ENCODE results near the gene NECTIN1. TPM values are rescaled to one million over a fixed set of nuclear protein-coding genes. Genes with fewer than 3 reads are reported as not detected.

NECTIN1 gene
- total RNA-seq, 1 experiment from 2014 or later, result 23.8 TPM

DNA sequence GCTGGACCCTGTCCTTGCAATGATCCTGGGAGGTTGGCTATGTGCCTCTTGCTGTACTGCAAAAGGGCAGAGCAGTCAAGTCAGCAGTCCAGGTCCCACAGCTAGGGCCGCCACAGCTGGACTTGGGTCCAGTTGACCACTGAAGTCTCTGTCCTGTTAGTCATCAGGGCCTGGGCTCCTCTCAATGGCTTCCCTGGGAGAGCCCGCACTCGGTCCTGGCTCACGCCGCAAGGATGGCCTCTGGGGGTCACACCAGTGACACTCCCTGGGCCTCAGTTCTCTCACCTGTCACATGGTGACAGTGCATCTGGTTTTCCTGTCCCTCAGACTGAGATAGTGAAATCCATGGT is 85.1 kb downstream of the NECTIN1 start:
- TF ChIP-seq SRF (IDR thresholded peaks at IDR 0.05; ENCODE audit: low read depth) (no peak), ATF3 (IDR thresholded peaks at IDR 0.05) (no peak), CEBPB (IDR thresholded peaks at IDR 0.05; ENCODE audit: low read depth) (no peak)
- intact Hi-C loops (cut with micrococcal nuclease), result no loop called here
- H3K4me3 ChIP-seq (replicated peaks in 1 of 2; ENCODE audit: low read depth in 1 of 2, low read length in 2 of 2), result no peak overlapping the region
- H2AFZ ChIP-seq (ENCODE audit: low read depth, low read length, poor library complexity, severe bottlenecking), result no peak overlapping the region
- H3K79me2 ChIP-seq (ENCODE audit: insufficient read depth, low read length), result no peaks in the 10 kb centered on the region
- H3K36me3 ChIP-seq (ENCODE audit: control insufficient read depth in 1 of 2, insufficient read depth in 2 of 2, low read length in 2 of 2), result no peaks in the 10 kb centered on the region
- BruUV-seq (replicated peaks), result no TSS peak
- no peaks in the 10 kb centered on the region for H4K20me1 ChIP-seq (ENCODE audit: insufficient read depth)
- H3K27ac ChIP-seq (ENCODE audit: low read depth, low read length), result no peak overlapping the region
- H3K27me3 ChIP-seq (ENCODE audit: insufficient read depth, low read length), result no peaks in the 10 kb centered on the region
- ChIA-PET POLR2A (interaction anchor here (1.0 kb wide), 1 partner anchor 86 kb away, joined by 3 read pairs; no protein-coding TSS in a partner anchor), RAD21 (ENCODE audit: low non-redundant PET in 1 of 2, low total read pairs in 2 of 2, uncharacterized antibody in 2 of 2, unreplicated experiment in 2 of 2) (interaction anchor here in 1 of 2 experiments (0.7 kb wide), 1 partner anchor 308 kb away, joined by 3 read pairs; no protein-coding TSS in a partner anchor), CTCF (no interaction called here)
- H3K9ac ChIP-seq (ENCODE audit: low read length), result no peak overlapping the region
- DNase-seq (ENCODE audit: low read depth, low spot score) (no peak), ATAC-seq (no peak)
- no peaks in the 10 kb centered on the region for H3K4me1 ChIP-seq (ENCODE audit: control insufficient read depth in 1 of 2, insufficient read depth in 2 of 2, low read length in 2 of 2)
- H3K9me3 ChIP-seq (ENCODE audit: control insufficient read depth in 1 of 2, insufficient read depth in 1 of 2, low read depth in 1 of 2, low read length in 2 of 2), result no peaks in the 10 kb centered on the region
- H3K9me2 ChIP-seq (ENCODE audit: insufficient read depth), result no peaks in the 10 kb centered on the region
- H3K4me2 ChIP-seq (ENCODE audit: low read length), result no peak overlapping the region

GRCh38 chr11:119643212-119643875 is 85.7 kb downstream of the NECTIN1 start:
- ChIA-PET POLR2A (interaction anchor here (1.0 kb wide), 1 partner anchor 86 kb away, joined by 3 read pairs; no protein-coding TSS in a partner anchor), RAD21 (ENCODE audit: low non-redundant PET in 1 of 2, low total read pairs in 2 of 2, uncharacterized antibody in 2 of 2, unreplicated experiment in 2 of 2) (interaction anchor here in 1 of 2 experiments (0.7 kb wide), 1 partner anchor 309 kb away, joined by 3 read pairs; no protein-coding TSS in a partner anchor), CTCF (no interaction called here)
- Histone ChIP-seq H3K27ac (ENCODE audit: low read depth, low read length) (no peak overlapping the region), H3K9ac (ENCODE audit: low read length) (no peak overlapping the region), H2AFZ (ENCODE audit: low read depth, low read length, poor library complexity, severe bottlenecking) (no peak overlapping the region), H3K4me2 (ENCODE audit: low read length) (no peak overlapping the region), H3K36me3 (ENCODE audit: control insufficient read depth in 1 of 2, insufficient read depth in 2 of 2, low read length in 2 of 2) (no peaks in the 10 kb centered on the region), H3K4me3 (replicated peaks in 1 of 2; ENCODE audit: low read depth in 1 of 2, low read length in 2 of 2) (no peak overlapping the region), H3K27me3 (ENCODE audit: insufficient read depth, low read length) (no peaks in the 10 kb centered on the region), H3K9me2 (ENCODE audit: insufficient read depth) (no peaks in the 10 kb centered on the region), H4K20me1 (ENCODE audit: insufficient read depth) (no peaks in the 10 kb centered on the region), H3K79me2 (ENCODE audit: insufficient read depth, low read length) (no peaks in the 10 kb centered on the region), H3K9me3 (ENCODE audit: control insufficient read depth in 1 of 2, insufficient read depth in 1 of 2, low read depth in 1 of 2, low read length in 2 of 2) (no peaks in the 10 kb centered on the region), H3K4me1 (ENCODE audit: control insufficient read depth in 1 of 2, insufficient read depth in 2 of 2, low read length in 2 of 2) (no peaks in the 10 kb centered on the region)
- BruUV-seq (replicated peaks), result no TSS peak
- TF ChIP-seq EZH2 (IDR thresholded peaks at IDR 0.05) (no peak), ELF1 (IDR thresholded peaks at IDR 0.05; ENCODE audit: borderline replicate concordance, low read depth) (no peak), TCF7L2 (IDR thresholded peaks at IDR 0.05; ENCODE audit: borderline replicate concordance, extremely low read depth, insufficient read depth, insufficient read length) (no peak), SP1 (IDR thresholded peaks at IDR 0.05; ENCODE audit: low read depth) (no peak), ZNF274 (IDR thresholded peaks at IDR 0.05; ENCODE audit: low read depth, low read length) (no peak), MAX (IDR thresholded peaks at IDR 0.05) (no peak), RAD21 (IDR thresholded peaks at IDR 0.05; ENCODE audit: low read depth) (no peak), SIN3A (IDR thresholded peaks at IDR 0.05; ENCODE audit: low read depth) (no peak), FOSL1 (IDR thresholded peaks at IDR 0.05; ENCODE audit: low read depth) (no peak), ATF3 (IDR thresholded peaks at IDR 0.05) (no peak), SRF (IDR thresholded peaks at IDR 0.05; ENCODE audit: low read depth) (no peak), YY1 (IDR thresholded peaks at IDR 0.05; ENCODE audit: extremely low read depth, insufficient replicate concordance, low read depth, low read length) (no peak), ZBTB33 (IDR thresholded peaks at IDR 0.05; ENCODE audit: extremely low read depth, insufficient replicate concordance, low read length) (no peak), POLR2AphosphoS5 (IDR thresholded peaks at IDR 0.05; ENCODE audit: low read depth, low read length) (no peak), CBX3 (IDR thresholded peaks at IDR 0.05; ENCODE audit: low read depth) (no peak)
- ATAC-seq (no peak), DNase-seq (ENCODE audit: low read depth, low spot score) (no peak)
- intact Hi-C loops (cut with micrococcal nuclease), result no loop called here

All from HCT116 (cell line).